GM19239 (cell line): ENCODE data around the gene GRAMD2B.
"Not testable (repeated sequence)": the region's sequence is repeated elsewhere in the genome, so short reads cannot be mapped to it uniquely, and the experiment has no call there.

ENCODE experiments used
- DNase-seq: peaks from one replicate; pipeline ENCODE4 v3.0.0; 2011; ENCODE audit warnings: low spot score; ENCODE audit not compliant: insufficient read length
- FAIRE-seq: peaks from 2 replicates; lab custom pipeline; 2011; peaks lifted over from hg19 to GRCh38; lab: Jason Lieb, UNC

The GRAMD2B gene

DNA sequence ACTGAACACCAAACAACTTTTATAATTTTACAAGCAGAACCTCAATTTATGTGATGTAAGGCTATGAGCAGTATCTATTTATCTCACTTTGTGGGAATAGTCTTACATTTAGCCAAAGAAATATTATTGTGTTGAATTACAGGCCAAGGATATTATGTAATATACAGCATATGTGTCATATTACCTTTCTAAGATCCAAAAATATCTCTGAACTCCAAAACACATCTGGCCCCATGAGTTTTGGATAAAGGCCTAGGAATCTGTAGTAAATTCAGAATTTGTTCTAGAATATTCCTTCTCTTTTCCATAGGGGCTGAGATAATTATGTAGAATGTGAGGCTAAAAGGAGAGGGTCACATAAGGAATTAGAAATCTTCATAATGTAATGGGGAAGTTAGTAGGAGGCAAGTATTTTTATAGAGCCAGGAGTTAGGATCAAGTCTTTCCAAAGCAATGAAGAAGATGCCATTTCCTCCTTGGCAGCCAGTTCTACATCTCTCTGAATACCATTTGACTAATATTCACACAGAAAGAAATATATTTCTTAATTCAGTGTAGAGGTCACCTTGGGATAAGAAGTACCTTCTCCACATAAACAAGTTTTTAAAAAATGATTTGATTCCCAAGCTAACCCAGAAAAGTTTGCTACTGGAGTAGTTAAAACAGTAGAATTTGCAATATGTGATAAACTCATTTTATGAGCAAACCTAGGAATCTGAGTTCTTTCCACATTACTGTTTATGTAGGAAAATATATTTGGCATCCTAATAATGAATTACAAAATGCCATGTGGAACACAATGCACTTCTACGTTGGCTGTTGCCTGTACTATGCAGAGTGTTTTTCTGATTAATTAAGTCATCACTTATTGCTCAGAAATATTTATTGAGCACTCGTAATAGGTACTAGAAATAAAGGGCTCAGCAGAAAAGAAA is 20.3 kb upstream of the GRAMD2B start:
- no peak for DNase-seq
- no peak for FAIRE-seq

GRCh38 chr5:126403876-126404275 is 19.3 kb upstream of the GRAMD2B start:
- FAIRE-seq (no peak), DNase-seq (no peak)

DNA sequence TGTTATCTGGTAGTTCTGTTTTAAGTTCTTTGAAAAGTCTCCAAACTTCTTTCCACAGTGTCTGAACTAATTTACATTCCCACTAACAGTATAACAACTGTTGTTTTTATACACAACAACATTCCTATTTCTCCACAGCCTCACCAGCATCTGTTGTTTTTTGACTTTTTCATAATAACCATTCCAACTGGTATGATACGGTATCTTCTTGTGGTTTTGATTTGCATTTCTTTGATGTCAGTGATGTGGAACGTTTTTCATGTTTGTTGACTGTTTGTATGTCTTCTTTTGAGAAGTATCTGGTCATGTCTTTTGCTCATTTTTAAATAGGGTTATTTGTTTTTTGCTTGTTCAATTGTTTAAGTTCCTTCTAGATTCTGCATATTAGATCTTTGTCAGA is 12.6 kb upstream of the GRAMD2B start:
- DNase-seq (no peak), FAIRE-seq (peak; percentile 61)

DNA sequence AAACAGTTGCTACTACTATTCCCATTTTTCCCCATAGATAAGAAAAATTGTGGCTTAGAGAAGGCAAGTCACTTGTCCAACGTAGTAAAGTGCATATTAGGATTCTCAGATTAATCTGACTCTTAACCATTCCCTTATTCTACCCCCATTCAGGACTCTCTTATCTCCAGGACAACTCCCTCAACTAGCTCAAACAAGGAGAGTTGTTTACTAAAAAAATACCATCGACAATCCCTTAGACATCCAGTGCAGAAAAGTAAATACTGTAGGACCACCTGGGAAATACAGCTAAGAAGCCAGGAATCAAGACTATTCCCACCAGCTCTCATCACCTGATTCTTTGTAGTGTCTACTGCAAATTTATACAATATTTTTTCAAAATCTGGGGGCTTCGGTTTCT is 9.4 kb upstream of the GRAMD2B start:
- DNase-seq (no peak), FAIRE-seq (no peak)

DNA sequence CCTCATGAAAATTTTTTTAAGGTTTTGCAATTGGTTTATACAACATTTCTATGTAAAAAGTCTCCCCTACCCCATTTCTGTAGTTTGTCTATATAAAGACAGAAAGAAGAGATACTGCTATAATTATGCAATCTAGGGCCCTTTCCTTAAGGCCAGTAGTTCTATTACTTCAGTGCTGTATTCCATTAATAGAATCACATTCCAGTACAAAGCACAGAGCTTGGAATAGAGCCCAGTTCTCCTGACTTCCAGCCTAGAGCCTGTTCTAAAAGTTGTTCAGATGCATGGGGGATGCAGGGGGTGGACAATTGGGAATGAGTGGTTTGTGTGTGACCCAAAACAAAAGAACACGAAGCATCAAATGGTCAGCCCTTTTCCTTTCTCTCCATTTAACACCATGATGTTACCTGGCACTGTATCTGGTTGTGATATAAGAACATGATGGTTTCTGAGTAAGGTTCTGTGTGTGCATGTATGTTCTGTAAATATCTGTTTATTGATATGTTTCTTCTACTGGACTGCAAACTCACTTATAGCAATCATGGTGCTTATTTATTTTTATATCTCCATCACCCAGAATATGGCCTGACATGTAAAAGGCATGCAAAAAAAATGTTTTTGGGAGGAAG is 8.2 kb upstream of the GRAMD2B start:
- no peak for DNase-seq

GRCh38 chr5:126415789-126416188 is 7.4 kb upstream of the GRAMD2B start:
- FAIRE-seq (peak; percentile 37), DNase-seq (no peak)

More for the DNA sequence above, 8.2 kb upstream of the GRAMD2B start:
- FAIRE-seq, result no peak

GRCh38 chr5:126416266-126416925 is 6.8 kb upstream of the GRAMD2B start:
- FAIRE-seq (no peak), DNase-seq (no peak)

- FAIRE-seq, result no peak
These were observed 6.0 kb upstream of the GRAMD2B start for GRCh38 chr5:126417178-126417577.

GRCh38 chr5:126419102-126419501 is 4.1 kb upstream of the GRAMD2B start:
- no peak for FAIRE-seq
- no peak for DNase-seq

More at GRCh38 chr5:126417178-126417577, 6.0 kb upstream of the GRAMD2B start:
- DNase-seq, result no peak

DNA sequence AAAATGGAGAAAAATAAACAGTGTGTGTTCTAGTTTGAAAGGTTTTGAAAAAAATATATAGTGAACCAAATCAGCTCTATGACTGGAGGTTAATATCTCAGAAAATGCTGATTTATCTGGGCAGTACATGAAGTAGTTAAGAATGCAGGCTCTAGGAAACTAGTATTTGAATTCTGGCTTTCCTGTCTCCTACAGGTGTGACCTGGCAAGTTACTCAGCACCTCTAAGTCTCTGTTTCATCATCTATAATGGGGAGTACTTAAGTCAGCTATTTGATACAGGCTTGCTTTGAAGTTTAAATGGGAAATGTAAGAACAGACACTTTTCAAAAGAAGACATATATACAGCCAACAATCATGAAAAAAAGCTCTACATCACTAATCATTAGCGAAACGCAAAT is 5.2 kb downstream of the GRAMD2B start:
- no peak for FAIRE-seq
- DNase-seq, result no peak

DNA sequence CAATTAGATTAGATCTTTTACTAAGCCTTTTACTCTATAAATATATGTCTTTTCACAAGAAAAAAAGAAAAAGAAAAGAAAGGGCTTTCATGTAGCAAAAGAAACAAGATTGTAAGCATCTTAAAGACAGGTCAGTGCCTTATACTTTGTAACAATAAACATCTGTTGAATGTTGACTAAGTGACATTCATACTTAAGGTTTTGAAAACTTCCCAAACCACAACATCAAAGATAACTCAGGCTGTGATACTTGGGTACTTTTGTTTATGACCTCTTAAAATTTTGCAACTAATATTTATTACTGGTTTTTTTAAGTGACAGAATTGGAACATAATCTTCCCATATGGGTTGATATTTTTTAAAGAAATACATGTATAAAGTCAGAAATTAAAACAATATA is 7.4 kb downstream of the GRAMD2B start:
- DNase-seq (no peak), FAIRE-seq (no peak)

DNA sequence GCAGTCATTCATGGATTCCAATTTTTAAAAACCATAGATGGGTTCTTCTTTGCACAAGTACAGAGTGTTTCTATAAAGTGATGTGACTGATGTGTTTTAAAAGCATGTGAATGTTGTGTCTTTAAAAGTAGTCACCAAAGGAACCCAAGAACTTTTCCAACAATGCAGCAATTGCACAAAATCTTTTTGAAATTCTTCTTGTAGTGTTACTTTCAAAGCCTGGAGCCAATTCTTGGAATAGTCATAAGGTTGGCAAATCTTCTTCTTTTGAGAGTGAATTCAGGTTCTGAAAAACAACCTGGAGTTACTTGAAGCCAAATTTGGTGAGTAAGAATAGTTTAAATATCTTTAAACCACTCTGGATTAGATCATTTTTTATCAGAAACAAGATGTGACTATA is 10.5 kb downstream of the GRAMD2B start:
- no peak for FAIRE-seq
- no peak for DNase-seq

DNA sequence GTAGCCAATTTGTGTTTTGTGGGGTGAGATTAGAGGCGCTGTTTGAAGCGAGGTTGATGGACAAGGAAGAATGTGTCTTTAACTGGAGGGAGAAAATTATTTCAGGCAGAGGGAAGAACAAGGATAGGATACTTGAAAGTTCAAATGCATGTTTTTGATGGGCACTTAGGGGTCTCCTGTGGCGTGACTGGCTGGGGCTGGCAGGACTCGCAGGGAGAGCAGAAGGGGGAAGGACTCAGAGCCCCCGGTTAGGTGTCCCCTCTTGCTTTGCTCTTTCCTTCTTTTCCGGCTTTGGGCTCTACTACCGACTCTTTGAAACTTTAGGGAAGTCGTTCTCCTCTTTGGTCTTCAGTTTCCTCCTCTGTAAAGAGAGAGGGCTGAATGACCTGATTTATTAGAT is 12.1 kb downstream of the GRAMD2B start:
- DNase-seq (no peak), FAIRE-seq (no peak)

- no peak for DNase-seq
- FAIRE-seq, result no peak
These were observed 12.5 kb downstream of the GRAMD2B start for GRCh38 chr5:126435714-126436113.

DNA sequence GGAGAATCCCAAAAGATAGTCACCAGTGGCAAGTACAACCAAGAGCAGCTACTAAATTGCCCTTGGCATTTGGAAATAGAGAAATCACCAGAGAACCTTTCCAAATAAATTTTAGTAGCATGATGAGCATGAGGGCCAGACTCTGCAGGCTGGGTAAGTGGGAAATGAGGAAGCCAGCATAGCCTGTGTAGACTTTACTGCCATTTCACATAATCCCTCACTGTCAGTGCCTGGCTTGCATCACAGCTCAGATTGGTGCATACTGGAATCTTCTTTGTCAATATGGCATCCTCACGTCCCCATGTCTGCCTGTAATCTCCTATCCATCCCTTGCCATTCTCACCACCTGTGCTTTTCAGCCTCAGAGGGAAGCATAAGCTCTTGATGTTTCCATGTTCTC is 14.5 kb downstream of the GRAMD2B start:
- FAIRE-seq, result no peak

DNA sequence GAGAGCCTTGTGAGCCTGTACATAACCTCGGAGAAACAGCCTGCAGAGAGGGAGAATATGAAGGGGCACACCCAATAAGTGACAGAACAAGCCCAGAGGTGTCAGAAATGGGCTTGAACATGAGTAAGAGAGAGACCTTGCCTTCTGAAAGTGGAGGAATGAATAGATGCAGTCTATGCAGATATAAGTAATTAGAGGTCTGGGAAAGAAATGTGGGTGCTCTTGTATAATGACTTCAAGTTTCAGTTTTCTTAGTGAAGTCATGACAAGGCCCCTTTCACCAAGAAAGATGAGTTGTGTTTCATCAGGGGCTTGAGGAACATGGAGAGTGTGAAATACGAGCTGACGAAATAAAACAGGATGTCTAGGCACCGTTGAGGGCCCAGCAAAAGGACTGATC is 15.1 kb downstream of the GRAMD2B start:
- FAIRE-seq (peak; percentile 93), DNase-seq (no peak)

More for the DNA sequence above, 14.5 kb downstream of the GRAMD2B start:
- DNase-seq, result no peak

GRCh38 chr5:126438868-126439267 is 15.7 kb downstream of the GRAMD2B start:
- FAIRE-seq, result peak; percentile 49

GRCh38 chr5:126439724-126440123 is 16.5 kb downstream of the GRAMD2B start:
- DNase-seq, FAIRE-seq: not testable (repeated sequence)

More at GRCh38 chr5:126438868-126439267, 15.7 kb downstream of the GRAMD2B start:
- no peak for DNase-seq

DNA sequence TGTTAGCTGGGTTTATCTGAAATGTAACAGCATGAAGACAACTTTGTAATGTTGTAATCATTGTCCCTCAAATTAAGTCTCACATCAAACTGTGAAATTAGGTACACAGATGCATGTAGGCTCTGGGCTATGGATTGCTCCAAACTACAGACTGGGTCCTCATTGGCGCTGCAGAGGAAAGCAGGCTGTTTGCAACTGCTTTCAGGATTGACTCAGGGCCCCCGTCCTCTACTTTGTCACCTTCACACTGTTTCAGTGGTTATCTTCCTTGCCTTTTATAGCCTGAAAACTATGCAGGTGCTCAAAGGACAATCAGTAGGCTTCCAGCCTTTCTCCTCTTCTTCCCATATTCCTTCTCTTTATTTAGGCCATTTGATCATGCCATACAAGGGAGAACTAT is 18.0 kb downstream of the GRAMD2B start:
- no peak for DNase-seq
- FAIRE-seq, result peak; percentile 73

- FAIRE-seq, result peak; percentile 96
- DNase-seq, result no peak
These were observed 20.2 kb downstream of the GRAMD2B start for GRCh38 chr5:126443374-126443851.

DNA sequence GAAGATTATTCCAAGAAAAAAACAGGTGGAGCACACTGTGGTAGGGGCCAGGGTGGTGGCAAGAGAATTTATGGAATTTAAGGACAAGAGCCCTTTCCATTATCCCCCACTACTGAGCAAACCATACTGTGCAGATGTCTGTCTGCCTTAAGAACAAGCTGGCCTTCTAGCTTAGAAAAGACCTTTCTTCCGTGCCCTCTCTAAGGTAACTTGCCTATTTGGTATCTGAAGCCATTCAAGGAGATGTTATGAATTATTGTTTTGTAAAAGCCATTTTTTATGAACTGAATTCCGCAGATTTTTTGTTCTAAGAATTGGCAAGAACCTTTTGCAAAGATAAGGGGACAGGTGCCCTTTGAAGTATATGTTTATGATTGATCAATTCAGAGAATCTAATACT is 20.9 kb downstream of the GRAMD2B start:
- FAIRE-seq (peak; percentile 11), DNase-seq (no peak)
